Measurements from ENCODE around the gene NEBL.

NEBL gene

DNA sequence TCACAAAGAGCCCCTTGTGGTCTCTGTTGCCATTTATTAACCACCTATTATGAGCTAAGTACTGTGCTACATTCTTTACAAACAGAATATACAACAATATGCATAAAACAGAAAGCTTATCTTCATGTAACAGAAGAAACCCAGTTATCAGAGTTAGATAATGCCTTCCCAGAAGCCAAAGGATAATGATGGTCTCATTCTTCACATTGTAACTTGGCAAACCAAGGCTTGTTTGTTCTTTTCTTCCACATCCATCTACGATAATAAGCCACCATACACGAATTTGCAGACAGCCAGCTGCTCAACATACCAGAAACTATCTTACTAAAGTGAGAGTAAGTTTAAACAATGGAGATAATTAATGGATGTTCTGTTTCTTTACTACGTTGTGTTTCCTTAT lies 127.6 kb downstream of the NEBL start:
- no peak for FAIRE-seq

- FAIRE-seq: no peak
Measured at GRCh38 chr10:20768843-20769242, 128.3 kb downstream of the NEBL start.

- no peak for FAIRE-seq
Measured at GRCh38 chr10:20767028-20767427, 130.1 kb downstream of the NEBL start.

DNA sequence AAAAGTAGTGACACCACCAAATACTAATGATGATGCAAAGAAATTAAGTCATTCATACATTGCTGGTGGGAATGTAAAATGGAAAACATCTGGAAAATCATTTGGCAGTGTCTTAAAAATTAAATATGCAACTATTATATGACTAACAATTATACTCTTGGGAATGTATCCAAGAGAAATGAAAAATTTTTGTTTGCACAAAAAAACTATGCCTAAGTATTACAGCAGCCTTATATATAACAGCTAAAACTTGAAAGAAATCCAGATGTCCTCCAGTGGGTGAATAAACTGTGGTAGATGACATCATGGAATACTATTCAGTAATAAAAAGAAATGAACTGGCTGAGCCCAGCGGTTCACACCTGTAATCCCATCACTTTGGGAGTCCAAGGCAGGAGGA lies 132.0 kb downstream of the NEBL start:
- no peak for FAIRE-seq

DNA sequence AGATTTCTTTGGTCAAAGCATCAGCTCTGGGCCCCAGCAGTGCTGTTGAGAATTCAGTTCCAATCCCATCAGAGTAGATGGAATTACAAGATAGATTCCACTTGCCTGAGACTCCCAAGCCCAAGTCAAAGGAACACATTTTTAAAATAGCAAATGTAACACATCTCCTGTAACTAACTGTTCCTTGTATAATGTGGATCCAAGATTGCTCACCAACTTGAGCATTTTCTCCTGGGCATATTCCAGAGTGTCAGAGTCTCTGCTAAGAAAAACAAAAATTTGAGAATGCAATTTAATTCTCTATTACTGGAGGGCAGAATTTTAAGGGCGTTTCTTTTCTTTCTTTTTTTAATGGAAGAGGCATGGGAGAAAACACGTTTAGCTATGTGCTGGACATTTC lies 136.7 kb downstream of the NEBL start:
- no peak for FAIRE-seq

GRCh38 chr10:20748551-20748950 lies 148.6 kb downstream of the NEBL start:
- no peak for FAIRE-seq

DNA sequence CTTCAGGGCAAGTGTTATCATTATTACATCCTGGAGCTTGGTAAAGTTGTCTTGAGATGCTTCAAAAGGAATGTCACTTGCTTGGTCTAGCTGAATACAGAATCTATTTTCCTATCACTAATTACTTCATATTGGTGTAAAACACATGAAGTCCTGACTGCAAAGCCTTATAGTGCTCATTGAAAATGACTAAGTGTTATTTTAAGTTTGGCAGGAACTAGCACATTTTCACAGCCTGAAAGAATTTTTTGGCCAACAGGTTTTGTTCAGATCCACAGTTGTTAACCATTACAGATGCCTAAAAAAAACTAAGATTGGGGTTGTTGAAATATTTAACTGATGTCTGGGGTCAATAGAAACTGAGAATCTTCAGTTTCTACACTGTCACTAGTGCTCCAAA lies 149.3 kb downstream of the NEBL start:
- FAIRE-seq: no peak

- FAIRE-seq: no peak
Measured at GRCh38 chr10:20746856-20747255, 150.3 kb downstream of the NEBL start.

- FAIRE-seq: no peak
Measured at GRCh38 chr10:20745556-20746375, 151.3 kb downstream of the NEBL start.

- no peak for FAIRE-seq
Measured at GRCh38 chr10:20744821-20745220, 152.3 kb downstream of the NEBL start.

- FAIRE-seq: no peak
Measured at GRCh38 chr10:20743942-20744341, 153.2 kb downstream of the NEBL start.

- FAIRE-seq: no peak
Measured at GRCh38 chr10:20742737-20743541, 154.2 kb downstream of the NEBL start.

GRCh38 chr10:20740120-20740519 lies 157.0 kb downstream of the NEBL start:
- no peak for FAIRE-seq

GRCh38 chr10:20737107-20737506 lies 160.0 kb downstream of the NEBL start:
- FAIRE-seq: no peak

Data from TTC549 (cell line).